ENCODE measurements around the gene RPS6KA5. TPM values are rescaled to one million over a fixed set of nuclear protein-coding genes. Genes with fewer than 3 reads are reported as not detected.
"Not testable (repeated sequence)": the region's sequence is repeated elsewhere in the genome, so short reads cannot be mapped to it uniquely, and the experiment has no call there.

RPS6KA5 gene
- 3.7 TPM for polyA plus RNA-seq (2013, experiment 1 of 2)
- 2.3 TPM for polyA plus RNA-seq (2013, experiment 2 of 2)

GRCh38 chr14:91060351-91061055, at the start of gene RPS6KA5:
RPS6KA5 (minus strand) TSS chr14:91060641; CDS start chr14:91060434, 207 bp downstream.
- Histone ChIP-seq H3K4me1 (ENCODE audit: control insufficient read depth, insufficient read depth, low read length, poor library complexity, severe bottlenecking) (no peaks in the 10 kb centered on the region), H3K4me3 (ENCODE audit: extremely low read depth, insufficient read depth, low read length, poor library complexity, severe bottlenecking) (peak within 1 kb of the TSS; percentile 67), H3K9me3 (ENCODE audit: control insufficient read depth, low read length) (no peaks in the 10 kb centered on the region), H3K36me3 (ENCODE audit: control insufficient read depth, insufficient read depth, low read length) (no peaks in the 10 kb centered on the region), H3K27ac (ENCODE audit: low read depth, low read length, severe bottlenecking) (peak within 1 kb of the TSS; percentile 98)
- 0% methylated on average over 43 to 48 of the region's 71 CpGs for WGBS, 2 experiments (ENCODE audit: insufficient coverage in 2 of 2)

- H3K9me3 ChIP-seq (ENCODE audit: control insufficient read depth, low read length), result no peaks in the 10 kb centered on the region
- 96 to 100% methylated on average over 1 to 2 of the region's 7 CpGs for WGBS, 2 experiments (ENCODE audit: insufficient coverage in 2 of 2)
- H3K36me3 ChIP-seq (ENCODE audit: control insufficient read depth, insufficient read depth, low read length), result no peaks in the 10 kb centered on the region
- H3K4me3 ChIP-seq (ENCODE audit: extremely low read depth, insufficient read depth, low read length, poor library complexity, severe bottlenecking), result no peak overlapping the region
- H3K4me1 ChIP-seq (ENCODE audit: control insufficient read depth, insufficient read depth, low read length, poor library complexity, severe bottlenecking), result peaks cover 4% of the 10 kb centered on the region
- no peak overlapping the region for H3K27ac ChIP-seq (ENCODE audit: low read depth, low read length, severe bottlenecking)
Observed at GRCh38 chr14:91108941-91109611, 48.6 kb upstream of the RPS6KA5 start.

GRCh38 chr14:91103116-91103515, 42.7 kb upstream of the RPS6KA5 start:
- no peaks in the 10 kb centered on the region for H3K9me3 ChIP-seq (ENCODE audit: control insufficient read depth, low read length)
- no peak overlapping the region for H3K27ac ChIP-seq (ENCODE audit: low read depth, low read length, severe bottlenecking)
- H3K4me3 ChIP-seq (ENCODE audit: extremely low read depth, insufficient read depth, low read length, poor library complexity, severe bottlenecking), result no peak overlapping the region
- WGBS, 2 experiments (ENCODE audit: insufficient coverage in 2 of 2), result 88 to 90% methylated on average over 6 to 8 of the region's 8 CpGs
- H3K36me3 ChIP-seq (ENCODE audit: control insufficient read depth, insufficient read depth, low read length), result no peaks in the 10 kb centered on the region
- H3K4me1 ChIP-seq (ENCODE audit: control insufficient read depth, insufficient read depth, low read length, poor library complexity, severe bottlenecking), result no peaks in the 10 kb centered on the region

GRCh38 chr14:91100102-91100501, 39.7 kb upstream of the RPS6KA5 start:
- Histone ChIP-seq H3K4me3 (ENCODE audit: extremely low read depth, insufficient read depth, low read length, poor library complexity, severe bottlenecking) (no peak overlapping the region), H3K36me3 (ENCODE audit: control insufficient read depth, insufficient read depth, low read length) (no peaks in the 10 kb centered on the region), H3K4me1 (ENCODE audit: control insufficient read depth, insufficient read depth, low read length, poor library complexity, severe bottlenecking) (no peaks in the 10 kb centered on the region), H3K27ac (ENCODE audit: low read depth, low read length, severe bottlenecking) (no peak overlapping the region), H3K9me3 (ENCODE audit: control insufficient read depth, low read length) (no peaks in the 10 kb centered on the region)
- 84 to 94% methylated on average over 2 to 4 of the region's 5 CpGs for WGBS, 2 experiments (ENCODE audit: insufficient coverage in 2 of 2)

- no peak overlapping the region for H3K27ac ChIP-seq (ENCODE audit: low read depth, low read length, severe bottlenecking)
- no peaks in the 10 kb centered on the region for H3K4me1 ChIP-seq (ENCODE audit: control insufficient read depth, insufficient read depth, low read length, poor library complexity, severe bottlenecking)
- no peaks in the 10 kb centered on the region for H3K36me3 ChIP-seq (ENCODE audit: control insufficient read depth, insufficient read depth, low read length)
- H3K9me3 ChIP-seq (ENCODE audit: control insufficient read depth, low read length), result no peaks in the 10 kb centered on the region
- H3K4me3 ChIP-seq (ENCODE audit: extremely low read depth, insufficient read depth, low read length, poor library complexity, severe bottlenecking), result no peak overlapping the region
- WGBS, 2 experiments (ENCODE audit: insufficient coverage in 2 of 2), result 86 to 100% methylated on average over 1 to 3 of the region's 3 CpGs
Observed at GRCh38 chr14:91098591-91098990, 38.1 kb upstream of the RPS6KA5 start.

- not testable (repeated sequence) for H3K4me1 ChIP-seq (ENCODE audit: control insufficient read depth, insufficient read depth, low read length, poor library complexity, severe bottlenecking); H3K36me3 ChIP-seq (ENCODE audit: control insufficient read depth, insufficient read depth, low read length); H3K9me3 ChIP-seq (ENCODE audit: control insufficient read depth, low read length); H3K27ac ChIP-seq (ENCODE audit: low read depth, low read length, severe bottlenecking); H3K4me3 ChIP-seq (ENCODE audit: extremely low read depth, insufficient read depth, low read length, poor library complexity, severe bottlenecking)
- 94 to 100% methylated on average over 2 of the region's 5 CpGs for WGBS, 2 experiments (ENCODE audit: insufficient coverage in 2 of 2)
Observed at GRCh38 chr14:91097657-91098056, 37.2 kb upstream of the RPS6KA5 start.

- Histone ChIP-seq H3K36me3 (ENCODE audit: control insufficient read depth, insufficient read depth, low read length) (no peaks in the 10 kb centered on the region), H3K4me1 (ENCODE audit: control insufficient read depth, insufficient read depth, low read length, poor library complexity, severe bottlenecking) (no peaks in the 10 kb centered on the region), H3K4me3 (ENCODE audit: extremely low read depth, insufficient read depth, low read length, poor library complexity, severe bottlenecking) (no peak overlapping the region), H3K9me3 (ENCODE audit: control insufficient read depth, low read length) (no peaks in the 10 kb centered on the region), H3K27ac (ENCODE audit: low read depth, low read length, severe bottlenecking) (no peak overlapping the region)
- 83 to 91% methylated on average over 5 of the region's 8 CpGs for WGBS, 2 experiments (ENCODE audit: insufficient coverage in 2 of 2)
Observed at GRCh38 chr14:91095178-91095577, 34.7 kb upstream of the RPS6KA5 start.

GRCh38 chr14:91094772-91095171, 34.3 kb upstream of the RPS6KA5 start:
- Histone ChIP-seq H3K27ac (ENCODE audit: low read depth, low read length, severe bottlenecking) (no peak overlapping the region), H3K9me3 (ENCODE audit: control insufficient read depth, low read length) (no peaks in the 10 kb centered on the region)
- 91 to 100% methylated on average over 2 to 3 of the region's 4 CpGs for WGBS, 2 experiments (ENCODE audit: insufficient coverage in 2 of 2)

GRCh38 chr14:91093743-91094472, 33.5 kb upstream of the RPS6KA5 start:
- H3K27ac ChIP-seq (ENCODE audit: low read depth, low read length, severe bottlenecking); H3K9me3 ChIP-seq (ENCODE audit: control insufficient read depth, low read length); H3K4me1 ChIP-seq (ENCODE audit: control insufficient read depth, insufficient read depth, low read length, poor library complexity, severe bottlenecking); H3K4me3 ChIP-seq (ENCODE audit: extremely low read depth, insufficient read depth, low read length, poor library complexity, severe bottlenecking); H3K36me3 ChIP-seq (ENCODE audit: control insufficient read depth, insufficient read depth, low read length): not testable (repeated sequence)
- 87 to 91% methylated on average over 10 to 14 of the region's 14 CpGs for WGBS, 2 experiments (ENCODE audit: insufficient coverage in 2 of 2)

More at GRCh38 chr14:91094772-91095171, 34.3 kb upstream of the RPS6KA5 start:
- no peaks in the 10 kb centered on the region for H3K36me3 ChIP-seq (ENCODE audit: control insufficient read depth, insufficient read depth, low read length)
- H3K4me1 ChIP-seq (ENCODE audit: control insufficient read depth, insufficient read depth, low read length, poor library complexity, severe bottlenecking), result no peaks in the 10 kb centered on the region
- H3K4me3 ChIP-seq (ENCODE audit: extremely low read depth, insufficient read depth, low read length, poor library complexity, severe bottlenecking), result no peak overlapping the region

GRCh38 chr14:91092073-91092472, 31.6 kb upstream of the RPS6KA5 start:
- no peak overlapping the region for H3K4me3 ChIP-seq (ENCODE audit: extremely low read depth, insufficient read depth, low read length, poor library complexity, severe bottlenecking)
- WGBS, 2 experiments (ENCODE audit: insufficient coverage in 2 of 2), result 96% methylated on average over 2 of the region's 3 CpGs; no CpG with 5 or more reads in 1 of the 2 experiments
- H3K27ac ChIP-seq (ENCODE audit: low read depth, low read length, severe bottlenecking), result no peak overlapping the region
- H3K4me1 ChIP-seq (ENCODE audit: control insufficient read depth, insufficient read depth, low read length, poor library complexity, severe bottlenecking), result no peaks in the 10 kb centered on the region
- H3K9me3 ChIP-seq (ENCODE audit: control insufficient read depth, low read length), result no peaks in the 10 kb centered on the region
- H3K36me3 ChIP-seq (ENCODE audit: control insufficient read depth, insufficient read depth, low read length), result no peaks in the 10 kb centered on the region
